H1 (cell line): Measurements from ENCODE around the gene LTA4H. TPM values are rescaled to one million over a fixed set of nuclear protein-coding genes. Genes with fewer than 3 reads are reported as not detected.

Experiments
- CTCF ChIA-PET: fragments of 300-600 bp; sonication (Branson Sonifier 250); formaldehyde crosslinking; loops from one replicate; lab custom pipeline; 2021; ENCODE audit not compliant: partially characterized antibody; lab: Charles Lee
- POLR2A ChIA-PET: fragments of 300-600 bp; sonication (Branson Sonifier 250); formaldehyde crosslinking; loops from one replicate; lab custom pipeline; 2021; ENCODE audit warnings: inconsistent platforms; ENCODE audit not compliant: partially characterized antibody; lab: Charles Lee
- DNase-seq, 2 experiments: peaks; one replicate each; pipeline versions ENCODE4 v3.0.0 to v3.0.0-alpha.2; 2010 to 2022; ENCODE audit warnings: low spot score in 2 of 2, low read depth in 1 of 2, mixed read lengths in 1 of 2
- FAIRE-seq: peaks from 2 replicates; lab custom pipeline; 2011; peaks lifted over from hg19 to GRCh38; lab: Jason Lieb, UNC
- H2AFZ ChIP-seq: 2 replicates; pipeline ENCODE4 v1.8.1; 2012; ENCODE audit warnings: low read length, inconsistent platforms
- H2AK5ac ChIP-seq: 2 replicates; pipeline ENCODE4 v1.6.1; 2013; ENCODE audit warnings: low read depth, low read length
- H2BK120ac ChIP-seq: replicated peaks from 2 replicates; pipeline ENCODE3; 2013; ENCODE audit warnings: low read depth, low read length, inconsistent platforms
- H2BK12ac ChIP-seq: 2 replicates; pipeline ENCODE4 v1.6.1; 2013; ENCODE audit warnings: low read depth, low read length
- H2BK15ac ChIP-seq: 2 replicates; pipeline ENCODE4 v1.6.1; 2013; ENCODE audit warnings: low read length
- H2BK20ac ChIP-seq: 2 replicates; pipeline ENCODE4 v1.6.1; 2013; ENCODE audit warnings: low read length
- H2BK5ac ChIP-seq: 2 replicates; pipeline ENCODE4 v1.6.1; 2013; ENCODE audit warnings: low read depth, low read length
- H3K14ac ChIP-seq: 2 replicates; pipeline ENCODE4 v1.6.1; 2013; ENCODE audit warnings: inconsistent platforms; ENCODE audit not compliant: insufficient read length
- H3K18ac ChIP-seq: 2 replicates; pipeline ENCODE4 v1.6.1; 2013; ENCODE audit warnings: low read length; ENCODE audit errors: extremely low read depth
- H3K23ac ChIP-seq: 2 replicates; pipeline ENCODE4 v1.6.1; 2013; ENCODE audit warnings: inconsistent platforms; ENCODE audit not compliant: insufficient read length
- H3K23me2 ChIP-seq: 2 replicates; pipeline ENCODE4 v1.6.1; 2013; ENCODE audit warnings: low read depth, low read length
- H3K27ac ChIP-seq: 2 replicates; pipeline ENCODE4 v1.6.1; 2011; ENCODE audit warnings: low read depth, low read length, inconsistent platforms
- H3K27me3 ChIP-seq, 4 experiments: replicated peaks in 1 of 4; 1 replicate in 1 of 4; 2 replicates in 3 of 4; pipeline versions ENCODE4 v1.6.1 to v1.8.1; 2011 to 2013; ENCODE audit warnings: low read length in 3 of 4, mild to moderate bottlenecking in 3 of 4, inconsistent platforms in 2 of 4, mixed read lengths in 2 of 4, moderate library complexity in 1 of 4; ENCODE audit not compliant: control insufficient read depth in 3 of 4, insufficient read depth in 3 of 4; ENCODE audit errors: extremely low read depth in 1 of 4
- H3K36me3 ChIP-seq, 4 experiments: 2 replicates each; pipeline versions ENCODE4 v1.6.1 to v1.8.1; 2011 to 2013; ENCODE audit warnings: mild to moderate bottlenecking in 4 of 4, low read length in 3 of 4, moderate library complexity in 2 of 4, control low read depth in 1 of 4, inconsistent platforms in 1 of 4; ENCODE audit not compliant: insufficient read depth in 4 of 4, control insufficient read depth in 2 of 4
- H3K4ac ChIP-seq: replicated peaks from 2 replicates; pipeline ENCODE3; 2013; ENCODE audit warnings: low read length, low read depth, mixed read lengths, inconsistent platforms; ENCODE audit not compliant: insufficient read length
- H3K4me1 ChIP-seq, 4 experiments: replicated peaks in 1 of 4; 1 replicate in 1 of 4; 2 replicates in 3 of 4; pipeline versions ENCODE4 v1.6.1 to v1.8.1; 2011 to 2013; ENCODE audit warnings: low read length in 3 of 4, inconsistent platforms in 2 of 4, mixed read lengths in 1 of 4; ENCODE audit not compliant: insufficient read depth in 4 of 4, control insufficient read depth in 3 of 4
- H3K4me2 ChIP-seq, 2 experiments: 2 replicates each; pipeline versions ENCODE4 v1.6.1 to v1.8.1; 2011 to 2013; ENCODE audit warnings: low read depth in 2 of 2, low read length in 2 of 2, control low read depth in 1 of 2, inconsistent platforms in 1 of 2, mild to moderate bottlenecking in 1 of 2; ENCODE audit not compliant: insufficient read depth in 1 of 2
- H3K4me3 ChIP-seq, 4 experiments: fragments of 200-600, 300-600 bp in 1 of 4; sonication (generic), shearing (Covaris generic), sonication (Bioruptor Twin) in 1 of 4; 2 replicates each; pipeline versions ENCODE4 v1.5.1 to v1.8.1; 2011 to 2016; ENCODE audit warnings: low read length in 4 of 4, low read depth in 3 of 4, control low read depth in 2 of 4, inconsistent platforms in 2 of 4, mild to moderate bottlenecking in 2 of 4, mixed read lengths in 1 of 4, moderate library complexity in 1 of 4; ENCODE audit not compliant: insufficient read depth in 2 of 4; ENCODE audit errors: extremely low read depth in 1 of 4
- H3K56ac ChIP-seq: replicated peaks from 2 replicates; pipeline ENCODE3; 2013; ENCODE audit warnings: low read depth, mild to moderate bottlenecking, mixed read lengths, low read length, inconsistent platforms; ENCODE audit not compliant: insufficient read length
- H3K79me1 ChIP-seq: 2 replicates; pipeline ENCODE4 v1.6.1; 2013; ENCODE audit warnings: low read depth, low read length, control low read depth
- H3K79me2 ChIP-seq, 2 experiments: 2 replicates each; pipeline versions ENCODE4 v1.6.1 to v1.8.1; 2012 to 2013; ENCODE audit warnings: low read length in 2 of 2, mild to moderate bottlenecking in 2 of 2, inconsistent platforms in 1 of 2; ENCODE audit not compliant: insufficient read depth in 2 of 2, control insufficient read depth in 1 of 2
- H3K9ac ChIP-seq, 4 experiments: replicated peaks in 1 of 4; 1 replicate in 1 of 4; 2 replicates in 3 of 4; pipeline versions ENCODE4 v1.6.1 to v1.8.1; 2011 to 2013; ENCODE audit warnings: low read depth in 3 of 4, low read length in 3 of 4, control low read depth in 2 of 4, mild to moderate bottlenecking in 2 of 4, moderate library complexity in 2 of 4, inconsistent platforms in 1 of 4; ENCODE audit errors: extremely low read depth in 1 of 4
- H3K9me3 ChIP-seq, 2 experiments: 2 replicates each; pipeline versions ENCODE4 v1.6.1 to v1.8.1; 2012 to 2013; ENCODE audit warnings: mild to moderate bottlenecking in 2 of 2, moderate library complexity in 2 of 2, control low read depth in 1 of 2, inconsistent platforms in 1 of 2, low read depth in 1 of 2, low read length in 1 of 2, mixed read lengths in 1 of 2; ENCODE audit not compliant: insufficient read depth in 2 of 2
- H4K20me1 ChIP-seq, 2 experiments: replicated peaks in 1 of 2; 2 replicates each; pipeline versions ENCODE3 to v1.8.1; 2011 to 2013; ENCODE audit warnings: inconsistent platforms in 2 of 2, low read length in 2 of 2, mild to moderate bottlenecking in 1 of 2; ENCODE audit not compliant: insufficient read depth in 2 of 2, control insufficient read depth in 1 of 2
- H4K5ac ChIP-seq: 2 replicates; pipeline ENCODE4 v1.6.1; 2013; ENCODE audit warnings: low read length, low read depth, mixed read lengths, inconsistent platforms; ENCODE audit not compliant: insufficient read length
- H4K8ac ChIP-seq: 2 replicates; pipeline ENCODE4 v1.8.0; 2013; ENCODE audit warnings: mild to moderate bottlenecking, moderate library complexity, low read length, inconsistent platforms; ENCODE audit not compliant: insufficient read depth; ENCODE audit errors: extremely low read depth
- H4K91ac ChIP-seq: replicated peaks from 2 replicates; pipeline ENCODE3; 2013; ENCODE audit warnings: low read length, mixed read lengths, inconsistent platforms; ENCODE audit not compliant: insufficient read length
- ASH2L ChIP-seq: fragments of 200-600, 300-600 bp; sonication (generic); IDR thresholded peaks from one replicate; pipeline ENCODE4 v1.7.1; 2017; ENCODE audit warnings: low read length
- BRCA1 ChIP-seq: IDR thresholded peaks from 2 replicates; pipeline ENCODE4 v1.6.1; 2012; ENCODE audit warnings: low read depth, low read length, improper control_type of control experiment
- GTF2F1 ChIP-seq: IDR thresholded peaks from 2 replicates; pipeline ENCODE4 v1.6.1; 2012; ENCODE audit warnings: low read depth, low read length, improper control_type of control experiment, borderline replicate concordance
- HDAC6 ChIP-seq: IDR thresholded peaks from one replicate; pipeline ENCODE4 v1.7.1; 2012; ENCODE audit warnings: low read depth, mild to moderate bottlenecking, inconsistent platforms, low read length, moderate library complexity
- JUN ChIP-seq: IDR thresholded peaks from 2 replicates; pipeline ENCODE4 v1.6.1; 2011; ENCODE audit warnings: low read depth, mild to moderate bottlenecking, improper control_type of control experiment, low read length
- KDM4A ChIP-seq: IDR thresholded peaks from one replicate; pipeline ENCODE4 v1.7.1; 2012; ENCODE audit warnings: low read depth, mild to moderate bottlenecking, moderate library complexity, low read length, inconsistent platforms; ENCODE audit not compliant: severe bottlenecking
- NRF1 ChIP-seq: IDR thresholded peaks from 2 replicates; pipeline ENCODE4 v1.6.1; 2011; ENCODE audit warnings: mild to moderate bottlenecking, low read depth, low read length, improper control_type of control experiment
- WGBS, 2 experiments: shearing (Covaris generic) in 1 of 2; methylation state at CpG; one replicate each; pipeline versions ENCODE4 v1.1.6 to v1.1.7; 2013 to 2015; ENCODE audit warnings: low lambda C conversion rate in 2 of 2, mixed read lengths in 2 of 2, inconsistent platforms in 1 of 2, low coverage in 1 of 2, missing lambda C conversion rate in 1 of 2; ENCODE audit not compliant: insufficient replicate concordance in 2 of 2, insufficient coverage in 1 of 2, insufficient read length in 1 of 2; ENCODE audit errors: extremely low coverage in 1 of 2, missing lambda C conversion rate in 1 of 2; 5-methylcytosine and 5-hydroxymethylcytosine counted together
- polyA plus RNA-seq, 7 experiments: library from polyadenylated mRNA; depleted of rRNA in 3 of 7; stranded (reverse) in 5 of 7; unstranded in 2 of 7; fragments of >200 nt in 5 of 7; fragments of 200-250 nt in 2 of 7; gene quantifications; 1 replicate in 5 of 7; 2 replicates in 1 of 7; 4 replicates in 1 of 7; pipeline versions ENCODE4 v1.2.1 to v1.2.3, GENCODE V29; 2011 to 2013; ENCODE audit warnings: missing spikeins in 2 of 7, mixed read lengths in 2 of 7
- total RNA-seq: library from RNA; stranded (reverse); fragmentation: NEBNext Ultra II Directional; extraction: Animal tissue kit (Norgen Biotek cat#: 25700); gene quantifications from 2 replicates; pipeline ENCODE4 v1.2.1, GENCODE V29; 2021
- TF ChIP-seq, protein P1 (sequence below): IDR thresholded peaks from 2 replicates; pipeline ENCODE4 v1.6.1; 2011; ENCODE audit warnings: low read length, improper control_type of control experiment

LTA4H gene
- total and polyA plus RNA-seq, 2 of the 8 experiments (the other 6 are each of a cell fraction or from before 2014, with no cell fraction given), result 106 to 167 TPM

GRCh38 chr12:96026331-96026730, 9.1 kb downstream of the LTA4H start:
- H2BK12ac ChIP-seq, result no peak overlapping the region
- H3K9me3 ChIP-seq, result no peaks in the 10 kb centered on the region
- H4K20me1 ChIP-seq, result no peaks in the 10 kb centered on the region
- no peak overlapping the region for H3K4me2 ChIP-seq
- no peak overlapping the region for H3K56ac ChIP-seq
- H3K4me3 ChIP-seq, result no peak overlapping the region
- no peak overlapping the region for H3K23ac ChIP-seq
- no peak for DNase-seq
- H3K18ac ChIP-seq, result no peak overlapping the region
- H3K27ac ChIP-seq, result no peak overlapping the region
- 95% methylated on average over 1 of the region's 1 CpG; no CpG with 5 or more reads in 1 of the 2 experiments for WGBS, 2 experiments
- no peak overlapping the region for H2BK15ac ChIP-seq
- CTCF ChIA-PET, result interaction anchor here (1.3 kb wide), 1 partner anchor 27 kb away, joined by 3 read pairs; no protein-coding TSS in a partner anchor
- H2AFZ ChIP-seq, result no peak overlapping the region
- no peak overlapping the region for H3K14ac ChIP-seq
- no peaks in the 10 kb centered on the region for H3K79me1 ChIP-seq
- no peak overlapping the region for H2BK120ac ChIP-seq
- no peaks in the 10 kb centered on the region for H3K27me3 ChIP-seq
- H2BK5ac ChIP-seq, result no peak overlapping the region
- peaks cover 7 to 70% (median 40%) of the 10 kb centered on the region in 4 experiments; a peak in 7 of 8 replicates for H3K36me3 ChIP-seq
- FAIRE-seq, result no peak
- no peak overlapping the region for H4K8ac ChIP-seq
- TF ChIP-seq JUN, result no peak
- no peak for TF ChIP-seq BRCA1
- TF ChIP-seq NRF1, result no peak
- no peak for TF ChIP-seq ASH2L
- no peak for TF ChIP-seq GTF2F1
- no peak for TF ChIP-seq KDM4A
- TF ChIP-seq, protein P1, sequence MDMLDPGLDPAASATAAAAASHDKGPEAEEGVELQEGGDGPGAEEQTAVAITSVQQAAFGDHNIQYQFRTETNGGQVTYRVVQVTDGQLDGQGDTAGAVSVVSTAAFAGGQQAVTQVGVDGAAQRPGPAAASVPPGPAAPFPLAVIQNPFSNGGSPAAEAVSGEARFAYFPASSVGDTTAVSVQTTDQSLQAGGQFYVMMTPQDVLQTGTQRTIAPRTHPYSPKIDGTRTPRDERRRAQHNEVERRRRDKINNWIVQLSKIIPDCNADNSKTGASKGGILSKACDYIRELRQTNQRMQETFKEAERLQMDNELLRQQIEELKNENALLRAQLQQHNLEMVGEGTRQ, result no peak
- no peak for TF ChIP-seq HDAC6
- no peak overlapping the region for H4K91ac ChIP-seq
- H3K4ac ChIP-seq, result no peak overlapping the region
- no peaks in the 10 kb centered on the region for H3K23me2 ChIP-seq
- POLR2A ChIA-PET, result no interaction called here
- H2AK5ac ChIP-seq, result no peak overlapping the region
- no peak overlapping the region for H2BK20ac ChIP-seq
- H3K9ac ChIP-seq, result no peak overlapping the region
- peaks cover 0 to 17% of the 10 kb centered on the region in 2 experiments; a peak in 2 of 4 replicates for H3K79me2 ChIP-seq
- no peak overlapping the region for H4K5ac ChIP-seq
- H3K4me1 ChIP-seq, result no peaks in the 10 kb centered on the region
